Epidermal melanocyte (primary cell): Measurements from ENCODE around the gene PPM1H.
"Not testable (repeated sequence)": the region's sequence is repeated elsewhere in the genome, so short reads cannot be mapped to it uniquely, and the experiment has no call there.

Source experiments
- DNase-seq: peaks from one replicate; pipeline ENCODE4 v3.0.0; 2011; ENCODE audit warnings: low spot score; ENCODE audit not compliant: insufficient read length

PPM1H gene

GRCh38 chr12:62689042-62689839 lies 245.7 kb downstream of the PPM1H start:
- DNase-seq = no peak

DNA sequence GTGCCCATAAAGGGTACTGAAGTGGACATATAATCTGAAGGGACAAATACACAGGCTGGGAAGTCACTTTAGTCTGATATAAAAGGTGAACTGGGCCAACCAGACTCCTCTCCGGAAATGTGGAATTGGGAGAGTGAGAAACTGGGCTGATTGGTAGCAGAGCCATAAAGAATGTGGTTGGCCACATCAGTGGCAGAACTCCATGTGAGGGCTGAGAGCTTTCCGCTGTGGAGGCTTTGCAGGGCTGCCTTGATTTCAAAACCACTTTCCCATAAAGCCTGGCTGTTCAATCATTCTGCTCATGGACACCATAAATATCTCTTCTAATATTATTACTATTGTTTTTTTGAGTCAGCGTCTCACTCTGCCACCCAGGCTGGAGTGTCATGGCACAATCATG lies 248.0 kb downstream of the PPM1H start:
- DNase-seq = no peak

DNA sequence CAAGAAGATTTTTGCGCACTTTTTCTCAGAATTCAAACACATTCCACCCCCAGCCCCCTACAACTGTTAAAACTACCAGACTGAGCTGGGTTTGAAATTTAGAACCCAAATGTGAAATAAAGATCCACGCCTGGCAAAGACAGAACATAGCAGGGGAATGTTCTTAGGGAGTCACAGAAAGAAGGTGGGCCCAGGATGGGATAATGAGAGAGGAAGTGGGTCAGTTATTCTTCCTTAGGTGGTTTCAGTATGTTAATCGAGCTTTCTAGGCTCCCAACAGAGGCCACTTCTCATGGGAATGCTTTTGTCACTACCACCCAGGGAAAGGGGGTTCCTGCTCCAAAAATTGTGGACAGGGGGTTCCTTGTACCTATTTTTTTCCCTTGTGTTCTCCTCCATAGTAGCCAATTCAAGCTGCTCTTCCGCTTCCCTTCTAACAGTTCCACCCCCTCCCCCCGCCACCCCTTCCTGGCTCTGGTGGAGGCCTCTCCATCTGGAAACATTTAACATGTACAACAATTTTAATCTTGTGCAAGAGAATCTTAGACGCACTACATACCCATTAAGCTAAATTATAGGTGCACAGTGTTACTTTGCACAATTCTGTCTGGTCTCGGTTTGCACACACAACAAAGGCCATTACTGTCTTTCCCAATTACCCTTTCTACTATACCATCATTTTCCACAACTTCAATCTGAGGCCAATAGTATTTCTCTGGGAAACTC lies 250.2 kb downstream of the PPM1H start:
- no peak for DNase-seq

DNA sequence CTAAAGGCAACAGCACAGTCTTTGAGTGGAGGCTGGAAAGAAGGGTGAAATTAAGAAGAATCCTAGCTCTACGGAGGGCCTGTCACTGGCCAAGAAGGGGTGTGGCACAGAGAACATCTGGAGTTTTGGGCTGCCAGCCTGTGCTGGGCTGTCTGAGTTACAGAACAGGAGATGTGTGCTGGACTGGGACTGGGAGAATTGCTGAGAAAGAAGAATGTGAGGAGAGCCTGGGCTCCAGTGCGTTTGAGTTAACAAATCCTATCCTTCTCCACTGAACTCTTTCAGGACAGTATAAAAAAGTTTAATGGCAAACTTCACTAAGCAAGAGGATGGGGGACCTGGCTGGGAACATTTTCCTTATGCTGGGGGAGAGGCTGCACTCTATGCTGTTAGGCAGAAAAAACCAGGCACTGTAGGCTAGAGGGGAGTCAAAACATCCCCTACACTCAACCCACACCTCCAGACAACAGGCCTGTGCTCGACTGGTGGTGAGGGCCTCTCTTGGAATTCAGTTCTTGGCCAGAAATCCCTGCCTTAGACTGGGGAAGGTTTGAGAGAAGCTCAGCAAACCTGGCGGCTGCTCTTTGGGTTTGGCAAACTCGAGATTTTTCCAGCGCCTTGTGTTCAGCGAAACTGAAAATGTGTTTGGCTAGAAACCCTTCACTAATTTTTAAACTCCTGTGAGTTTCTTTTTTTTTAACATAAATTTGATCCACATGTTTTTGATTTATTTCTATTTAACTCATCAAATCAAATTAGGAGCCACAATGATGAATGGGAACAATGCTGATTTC lies 251.0 kb downstream of the PPM1H start:
- no peak for DNase-seq

GRCh38 chr12:62681306-62681705 lies 253.6 kb downstream of the PPM1H start:
- no peak for DNase-seq

- no peak for DNase-seq
Observed at GRCh38 chr12:62679608-62680007, 255.3 kb downstream of the PPM1H start.

GRCh38 chr12:62677355-62677754 lies 257.6 kb downstream of the PPM1H start:
- DNase-seq = no peak

GRCh38 chr12:62676521-62677307 lies 258.2 kb downstream of the PPM1H start:
- DNase-seq = no peak

DNA sequence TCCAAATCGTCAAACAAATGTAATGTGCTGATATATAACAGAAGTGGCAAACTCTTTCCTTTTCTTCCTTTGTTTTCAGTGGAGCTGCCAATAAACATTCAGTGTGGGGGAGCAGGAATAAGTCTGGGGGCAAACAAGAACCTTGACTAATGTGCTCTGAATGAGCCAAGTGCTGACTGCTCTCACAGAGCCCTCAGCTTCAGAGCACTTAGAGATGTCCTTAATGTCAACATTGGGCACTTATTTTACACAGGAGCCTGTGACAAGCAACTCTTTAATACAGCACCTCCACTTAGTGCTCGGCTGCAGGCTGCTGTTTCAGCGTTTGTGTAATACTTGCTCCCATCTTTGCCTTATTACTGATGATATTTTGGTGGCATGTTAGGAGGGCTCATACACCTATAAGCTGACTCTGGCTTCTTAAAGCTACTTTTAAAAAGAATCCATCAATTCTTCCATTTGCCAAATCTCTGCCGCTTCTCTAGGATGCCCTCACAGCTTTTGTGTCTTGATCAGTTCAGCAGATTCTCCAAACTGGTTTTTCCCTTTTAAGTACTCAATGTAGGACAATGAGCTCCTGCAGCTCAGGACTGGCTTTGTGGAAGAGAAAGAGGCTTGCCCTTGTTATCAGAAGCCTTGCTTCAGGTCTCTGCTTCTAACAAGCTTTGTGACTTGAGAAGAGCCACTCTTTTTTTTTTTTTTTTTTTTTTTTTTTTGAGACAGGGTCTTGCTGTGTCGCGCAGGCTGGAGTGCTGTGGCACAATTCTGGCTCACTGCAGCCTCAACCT lies 261.7 kb downstream of the PPM1H start:
- no peak for DNase-seq

DNA sequence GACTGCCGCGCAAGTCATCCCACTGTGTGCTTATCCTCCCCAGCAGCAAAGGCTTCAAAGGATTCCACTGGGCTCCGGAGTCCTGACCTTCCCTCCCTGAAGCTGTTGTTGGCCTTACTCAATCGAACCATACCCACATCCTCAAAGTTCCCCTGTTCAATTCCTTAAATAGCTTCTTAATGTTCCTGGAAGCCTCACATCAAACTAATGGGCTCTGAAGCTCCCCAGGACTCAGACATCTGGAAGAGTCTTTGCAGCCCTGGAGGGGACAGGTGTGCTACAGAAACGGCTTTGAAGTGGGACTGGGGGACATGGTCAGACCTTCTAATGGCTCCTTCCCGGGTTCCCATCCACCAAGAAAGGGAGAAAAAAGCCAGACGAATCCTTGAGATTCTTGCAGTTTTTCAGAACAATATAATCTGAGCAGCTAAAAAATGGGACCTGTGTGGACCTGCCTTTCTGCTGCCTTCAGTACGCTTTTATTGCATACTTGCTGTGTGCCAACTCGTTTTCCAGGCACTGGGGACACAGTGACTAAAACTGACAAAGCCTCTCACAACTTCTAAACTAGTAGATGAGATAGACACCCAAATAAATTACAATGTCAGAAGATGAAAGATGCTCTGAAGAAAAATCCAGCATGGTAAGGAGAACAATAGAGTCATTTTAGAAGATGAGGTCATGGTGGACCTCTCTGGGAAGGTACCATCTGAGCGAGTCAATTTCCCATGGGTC lies 263.8 kb downstream of the PPM1H start:
- DNase-seq = no peak

DNA sequence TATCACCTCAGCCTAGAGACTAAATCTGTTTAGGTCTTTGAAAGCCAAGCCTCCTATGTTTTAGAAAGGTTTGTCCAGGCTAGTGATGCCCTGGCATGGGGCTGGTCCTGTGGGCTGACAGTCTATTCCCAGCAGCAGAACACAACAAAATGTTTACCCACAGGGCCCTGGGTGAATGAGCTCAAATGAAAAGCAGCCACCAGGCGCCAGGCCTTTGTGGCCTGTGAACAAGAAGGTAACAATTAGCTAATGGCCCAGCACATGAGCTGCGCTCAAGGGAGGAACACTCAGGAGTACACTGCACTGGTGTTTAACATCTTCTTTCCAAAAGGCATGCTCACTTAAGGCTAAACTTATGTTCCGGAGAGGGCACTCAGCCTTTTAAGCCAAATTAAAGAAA lies 266.2 kb downstream of the PPM1H start:
- no peak for DNase-seq

- not testable (repeated sequence) for DNase-seq
Observed at GRCh38 chr12:62664951-62665350, 270.0 kb downstream of the PPM1H start.

- no peak for DNase-seq
Observed at GRCh38 chr12:62660756-62661155, 274.2 kb downstream of the PPM1H start.

GRCh38 chr12:62659453-62660295 lies 275.3 kb downstream of the PPM1H start:
- no peak for DNase-seq

DNA sequence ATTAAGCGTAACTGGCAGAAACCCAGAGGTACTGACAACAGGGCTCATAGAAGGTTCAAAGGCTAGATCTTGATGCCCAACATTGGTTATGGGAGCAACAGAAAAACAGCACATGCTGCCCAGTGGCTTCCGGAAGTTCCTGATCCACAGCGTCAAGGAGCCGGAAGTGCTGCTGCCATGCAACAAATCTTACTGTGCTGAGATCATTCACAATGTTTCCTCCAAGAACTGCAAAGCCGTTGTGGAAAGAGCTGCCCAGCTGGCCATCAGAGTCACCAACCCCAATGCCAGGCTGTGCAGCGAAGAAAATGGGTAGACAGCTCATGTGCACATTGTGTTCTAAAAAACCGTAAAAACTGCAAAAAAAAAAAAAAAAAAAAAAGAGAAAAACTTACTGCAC lies 276.0 kb downstream of the PPM1H start:
- no peak for DNase-seq

- DNase-seq = no peak
Observed at GRCh38 chr12:62657363-62657632, 277.7 kb downstream of the PPM1H start.

GRCh38 chr12:62656591-62657362 lies 278.2 kb downstream of the PPM1H start:
- DNase-seq = no peak

- no peak for DNase-seq
Observed at GRCh38 chr12:62655666-62656151, 279.2 kb downstream of the PPM1H start.
